ENCODE measurements around the gene TIAM1.

The TIAM1 gene, protein sequence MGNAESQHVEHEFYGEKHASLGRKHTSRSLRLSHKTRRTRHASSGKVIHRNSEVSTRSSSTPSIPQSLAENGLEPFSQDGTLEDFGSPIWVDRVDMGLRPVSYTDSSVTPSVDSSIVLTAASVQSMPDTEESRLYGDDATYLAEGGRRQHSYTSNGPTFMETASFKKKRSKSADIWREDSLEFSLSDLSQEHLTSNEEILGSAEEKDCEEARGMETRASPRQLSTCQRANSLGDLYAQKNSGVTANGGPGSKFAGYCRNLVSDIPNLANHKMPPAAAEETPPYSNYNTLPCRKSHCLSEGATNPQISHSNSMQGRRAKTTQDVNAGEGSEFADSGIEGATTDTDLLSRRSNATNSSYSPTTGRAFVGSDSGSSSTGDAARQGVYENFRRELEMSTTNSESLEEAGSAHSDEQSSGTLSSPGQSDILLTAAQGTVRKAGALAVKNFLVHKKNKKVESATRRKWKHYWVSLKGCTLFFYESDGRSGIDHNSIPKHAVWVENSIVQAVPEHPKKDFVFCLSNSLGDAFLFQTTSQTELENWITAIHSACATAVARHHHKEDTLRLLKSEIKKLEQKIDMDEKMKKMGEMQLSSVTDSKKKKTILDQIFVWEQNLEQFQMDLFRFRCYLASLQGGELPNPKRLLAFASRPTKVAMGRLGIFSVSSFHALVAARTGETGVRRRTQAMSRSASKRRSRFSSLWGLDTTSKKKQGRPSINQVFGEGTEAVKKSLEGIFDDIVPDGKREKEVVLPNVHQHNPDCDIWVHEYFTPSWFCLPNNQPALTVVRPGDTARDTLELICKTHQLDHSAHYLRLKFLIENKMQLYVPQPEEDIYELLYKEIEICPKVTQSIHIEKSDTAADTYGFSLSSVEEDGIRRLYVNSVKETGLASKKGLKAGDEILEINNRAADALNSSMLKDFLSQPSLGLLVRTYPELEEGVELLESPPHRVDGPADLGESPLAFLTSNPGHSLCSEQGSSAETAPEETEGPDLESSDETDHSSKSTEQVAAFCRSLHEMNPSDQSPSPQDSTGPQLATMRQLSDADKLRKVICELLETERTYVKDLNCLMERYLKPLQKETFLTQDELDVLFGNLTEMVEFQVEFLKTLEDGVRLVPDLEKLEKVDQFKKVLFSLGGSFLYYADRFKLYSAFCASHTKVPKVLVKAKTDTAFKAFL (N-terminal part only)

DNA sequence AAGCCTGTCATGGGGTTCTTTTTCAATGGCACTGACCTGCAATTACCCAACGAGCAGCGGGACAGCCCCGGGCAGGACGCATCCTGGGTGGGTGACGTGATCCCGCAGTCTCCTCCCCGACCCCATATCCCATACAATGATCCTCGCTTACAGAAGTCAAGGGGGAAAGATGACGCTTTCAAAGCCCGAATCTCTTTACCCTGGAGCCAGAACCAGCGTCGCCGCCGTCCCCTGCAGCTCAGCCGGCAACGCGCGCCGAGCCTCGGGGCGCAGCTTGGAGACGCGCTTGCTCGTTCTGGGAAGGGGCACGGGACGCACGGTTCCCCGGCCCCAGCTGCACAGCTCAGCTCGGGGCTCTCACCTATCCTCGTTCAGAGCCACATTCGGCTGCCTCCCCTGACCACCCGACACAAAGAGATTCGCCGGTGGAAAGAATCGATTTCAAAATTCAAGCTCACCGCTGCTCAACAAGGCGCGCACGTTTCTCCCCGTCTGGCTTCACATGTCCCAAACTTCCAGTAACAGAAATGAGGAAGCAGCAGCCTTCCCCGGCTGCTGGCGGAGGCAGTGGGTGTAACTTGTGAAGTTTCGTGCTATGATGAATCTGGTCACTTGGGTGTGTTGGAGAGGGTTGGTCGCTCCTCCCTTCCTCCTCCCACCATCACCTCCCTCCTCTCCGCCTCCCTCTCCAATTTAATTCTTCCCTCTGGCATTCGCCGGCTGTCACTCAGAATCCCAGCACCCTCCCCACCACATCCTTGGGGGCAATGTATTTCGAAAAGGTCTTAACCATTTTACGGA, at the start of gene TIAM1:
TSS of gene TIAM1 (minus strand) at position 582 of the 801 bp plus-strand sequence. CDS start 77,289 bp downstream, outside the sequence.
- TF ChIP-seq, protein P1, sequence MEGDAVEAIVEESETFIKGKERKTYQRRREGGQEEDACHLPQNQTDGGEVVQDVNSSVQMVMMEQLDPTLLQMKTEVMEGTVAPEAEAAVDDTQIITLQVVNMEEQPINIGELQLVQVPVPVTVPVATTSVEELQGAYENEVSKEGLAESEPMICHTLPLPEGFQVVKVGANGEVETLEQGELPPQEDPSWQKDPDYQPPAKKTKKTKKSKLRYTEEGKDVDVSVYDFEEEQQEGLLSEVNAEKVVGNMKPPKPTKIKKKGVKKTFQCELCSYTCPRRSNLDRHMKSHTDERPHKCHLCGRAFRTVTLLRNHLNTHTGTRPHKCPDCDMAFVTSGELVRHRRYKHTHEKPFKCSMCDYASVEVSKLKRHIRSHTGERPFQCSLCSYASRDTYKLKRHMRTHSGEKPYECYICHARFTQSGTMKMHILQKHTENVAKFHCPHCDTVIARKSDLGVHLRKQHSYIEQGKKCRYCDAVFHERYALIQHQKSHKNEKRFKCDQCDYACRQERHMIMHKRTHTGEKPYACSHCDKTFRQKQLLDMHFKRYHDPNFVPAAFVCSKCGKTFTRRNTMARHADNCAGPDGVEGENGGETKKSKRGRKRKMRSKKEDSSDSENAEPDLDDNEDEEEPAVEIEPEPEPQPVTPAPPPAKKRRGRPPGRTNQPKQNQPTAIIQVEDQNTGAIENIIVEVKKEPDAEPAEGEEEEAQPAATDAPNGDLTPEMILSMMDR (IDR thresholded peaks at IDR 0.05; ENCODE audit: control extremely low read depth, extremely low read depth, low read depth, missing control alignments), result no peak
- POLR2A ChIA-PET, result no interaction called here
- DNase-seq (ENCODE audit: extremely low spot score), result no peak
- CTCF ChIA-PET, result interaction anchor here (1.2 to 2.2 kb wide), 4 partner anchors 10 to 34 kb away, joined by 3 to 6 read pairs (median 5); no protein-coding TSS in a partner anchor

DNA sequence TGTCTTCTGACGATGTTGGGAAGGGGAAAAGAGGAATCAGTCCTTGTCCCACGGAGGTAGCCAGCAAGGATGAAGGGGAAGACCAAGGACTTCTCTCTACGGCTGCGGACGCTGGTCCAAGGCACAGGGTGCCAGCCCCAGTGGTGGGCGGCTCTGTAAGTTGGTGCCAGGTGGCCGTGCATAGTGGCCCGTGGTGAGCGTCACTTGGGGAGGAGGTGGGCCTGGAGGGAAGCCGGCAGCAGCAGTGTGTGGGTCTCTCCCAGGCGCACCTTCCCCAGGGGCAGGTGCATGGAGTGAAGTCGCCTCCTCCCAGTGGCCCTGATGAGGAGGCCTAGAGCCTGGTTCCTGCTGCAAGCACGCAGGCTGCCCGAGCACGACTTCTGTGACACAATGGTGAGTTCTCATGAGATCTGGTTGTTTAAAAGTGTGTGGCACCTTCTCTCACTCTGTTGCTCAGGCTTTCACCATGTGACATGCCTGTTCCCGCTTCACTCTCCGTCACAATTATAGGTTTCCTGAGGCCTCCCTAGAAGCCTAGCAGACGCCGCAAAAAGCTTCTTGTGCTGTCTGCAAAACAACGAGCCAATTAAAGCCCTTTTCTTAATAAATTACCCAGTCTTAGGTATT, 43.6 kb upstream of the TIAM1 start:
- POLR2A ChIA-PET, result no interaction called here
- TF ChIP-seq, protein P1 (IDR thresholded peaks at IDR 0.05; ENCODE audit: control extremely low read depth, extremely low read depth, low read depth, missing control alignments), result no peak
- CTCF ChIA-PET, result no interaction called here
- DNase-seq (ENCODE audit: extremely low spot score), result no peak

DNA sequence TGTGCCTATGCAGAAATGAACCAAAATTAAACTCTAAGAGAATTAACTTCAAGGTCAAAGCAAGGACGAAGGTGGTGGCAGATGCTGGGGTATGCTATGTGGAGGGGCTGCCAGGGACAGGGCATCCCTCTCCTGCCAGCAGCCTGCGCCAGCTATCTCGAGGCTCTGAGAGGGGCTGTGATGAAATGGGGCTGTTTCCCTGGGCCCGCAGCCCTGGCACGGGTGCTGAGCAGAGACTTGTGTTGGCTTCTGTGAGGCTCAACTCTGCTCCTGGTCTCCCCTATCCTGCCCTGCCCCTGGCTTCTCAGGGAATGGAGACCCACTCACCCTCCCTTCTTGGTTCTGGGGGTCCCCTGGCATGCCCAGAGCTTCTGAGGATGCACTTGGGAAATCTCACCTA, 41.9 kb upstream of the TIAM1 start:
- POLR2A ChIA-PET, result no interaction called here
- TF ChIP-seq, protein P1 (IDR thresholded peaks at IDR 0.05; ENCODE audit: control extremely low read depth, extremely low read depth, low read depth, missing control alignments), result no peak
- DNase-seq (ENCODE audit: extremely low spot score), result no peak
- CTCF ChIA-PET, result no interaction called here

DNA sequence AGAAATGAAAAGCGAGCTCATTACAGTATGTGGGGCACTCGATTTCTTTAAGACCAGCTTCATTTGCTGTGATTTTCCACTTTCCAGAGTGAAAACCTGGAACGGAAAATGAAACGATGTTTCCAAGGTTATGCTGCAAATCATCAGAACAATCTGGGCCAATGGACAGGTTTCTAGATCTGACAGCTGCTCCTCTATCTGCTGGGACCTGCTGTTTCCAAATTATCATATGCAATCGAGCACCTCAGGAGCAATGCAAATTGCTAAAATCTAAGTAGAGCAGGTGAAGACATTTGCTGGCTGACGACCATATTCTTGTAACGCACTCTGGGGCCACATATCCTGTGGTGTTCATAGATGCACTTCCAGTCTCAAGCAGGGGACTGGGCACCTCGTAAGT, 39.7 kb upstream of the TIAM1 start:
- ChIA-PET CTCF (no interaction called here), POLR2A (no interaction called here)
- no peak for DNase-seq (ENCODE audit: extremely low spot score)
- TF ChIP-seq, protein P1 (IDR thresholded peaks at IDR 0.05; ENCODE audit: control extremely low read depth, extremely low read depth, low read depth, missing control alignments), result no peak

DNA sequence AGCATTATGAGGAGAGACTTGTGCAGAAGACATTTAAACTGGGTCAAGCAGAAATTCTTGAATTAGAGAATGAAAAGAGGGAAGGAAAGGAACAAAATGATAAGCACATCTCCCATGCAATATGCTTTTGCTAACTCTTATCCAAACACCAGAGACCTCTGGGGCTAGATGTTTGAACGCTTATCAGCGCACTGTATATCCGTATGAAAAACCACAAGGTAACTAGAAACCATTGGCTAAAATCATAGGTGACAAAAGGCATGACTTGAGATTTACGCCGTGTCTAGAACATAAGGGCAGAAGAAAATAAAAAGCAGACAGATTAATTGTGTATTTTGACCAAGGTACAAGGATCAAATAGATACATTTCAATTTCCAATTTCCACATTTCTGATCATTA, 38.0 kb upstream of the TIAM1 start:
- TF ChIP-seq, protein P1 (IDR thresholded peaks at IDR 0.05; ENCODE audit: control extremely low read depth, extremely low read depth, low read depth, missing control alignments), result no peak
- ChIA-PET CTCF (no interaction called here), POLR2A (no interaction called here)
- DNase-seq (ENCODE audit: extremely low spot score), result no peak
